Smooth muscle cell (in vitro differentiated cells): ENCODE data around the gene ABHD16A. TPM values are rescaled to one million over a fixed set of nuclear protein-coding genes. Genes with fewer than 3 reads are reported as not detected.

Experiments used
- DNase-seq: peaks from one replicate; lab custom pipeline; 2025; ENCODE audit not compliant: unreplicated experiment; lab: John Stamatoyannopoulos, UW
- H2AFZ ChIP-seq: fragments of 200-600 bp; sonication (generic); 2 replicates; pipeline ENCODE4 v1.6.0; 2016; ENCODE audit warnings: antibody characterized with exemption, low read depth, mild to moderate bottlenecking
- H3F3A ChIP-seq: fragments of 200-600 bp; sonication (generic); 2 replicates; pipeline ENCODE4 v1.6.0; 2017; ENCODE audit warnings: antibody characterized with exemption, low read depth
- H3K27ac ChIP-seq: fragments of 200-600 bp; sonication (generic); 2 replicates; pipeline ENCODE4 v1.5.1; 2016; ENCODE audit warnings: low read depth, mild to moderate bottlenecking
- H3K27me3 ChIP-seq: fragments of 200-600 bp; sonication (generic); 2 replicates; pipeline ENCODE4 v1.6.1; 2016; ENCODE audit warnings: low read depth, mild to moderate bottlenecking
- H3K36me3 ChIP-seq: fragments of 200-600 bp; sonication (generic); 2 replicates; pipeline ENCODE4 v1.5.1; 2016; ENCODE audit warnings: low read depth
- H3K4me1 ChIP-seq: fragments of 200-600 bp; sonication (generic); 2 replicates; pipeline ENCODE4 v1.5.1; 2016; ENCODE audit warnings: low read depth
- H3K4me2 ChIP-seq: fragments of 200-600 bp; sonication (generic); 2 replicates; pipeline ENCODE4 v1.6.0; 2016; ENCODE audit warnings: mild to moderate bottlenecking
- H3K4me3 ChIP-seq: fragments of 200-600 bp; sonication (generic); 2 replicates; pipeline ENCODE4 v1.5.1; 2016; ENCODE audit warnings: mild to moderate bottlenecking
- H3K79me2 ChIP-seq: fragments of 200-600 bp; sonication (generic); 2 replicates; pipeline ENCODE4 v1.6.0; 2016; ENCODE audit warnings: low read depth, mild to moderate bottlenecking
- H3K9ac ChIP-seq: fragments of 200-600 bp; sonication (generic); 2 replicates; pipeline ENCODE4 v1.6.0; 2016; ENCODE audit warnings: low read depth
- H3K9me3 ChIP-seq: fragments of 200-600 bp; sonication (generic); replicated peaks from 2 replicates; pipeline ENCODE4 v1.5.1; 2016; ENCODE audit warnings: low read depth
- H4K20me1 ChIP-seq: fragments of 200-600 bp; sonication (generic); 2 replicates; pipeline ENCODE4 v1.6.0; 2016; ENCODE audit warnings: low read depth
- WGBS: methylation state at CpG from one replicate; pipeline ENCODE4 v1.1.7; 2016; ENCODE audit warnings: low lambda C conversion rate; 5-methylcytosine and 5-hydroxymethylcytosine counted together
- polyA plus RNA-seq: library from polyadenylated mRNA; unstranded; fragments of >200 nt; fragmentation: Nextera tagmentation; extraction: Ambion mirVana; gene quantifications from 2 replicates; pipeline ENCODE4 v1.2.1, GENCODE V29; 2016
- total RNA-seq: library from RNA; depleted of rRNA; stranded (reverse); fragments of >200 nt; gene quantifications from 2 replicates; pipeline ENCODE4 v1.2.3, GENCODE V29; 2014
- TF ChIP-seq, protein P1 (sequence below): fragments of 200-600 bp; sonication (generic); IDR thresholded peaks from 2 replicates; pipeline ENCODE4 v1.5.1; 2017; ENCODE audit warnings: borderline replicate concordance, mild to moderate bottlenecking, antibody characterized with exemption; ENCODE audit not compliant: insufficient read depth, poor library complexity, severe bottlenecking

ABHD16A gene
- total and polyA plus RNA-seq, 2 experiments from 2014 or later: 24.9 to 39.9 TPM

DNA sequence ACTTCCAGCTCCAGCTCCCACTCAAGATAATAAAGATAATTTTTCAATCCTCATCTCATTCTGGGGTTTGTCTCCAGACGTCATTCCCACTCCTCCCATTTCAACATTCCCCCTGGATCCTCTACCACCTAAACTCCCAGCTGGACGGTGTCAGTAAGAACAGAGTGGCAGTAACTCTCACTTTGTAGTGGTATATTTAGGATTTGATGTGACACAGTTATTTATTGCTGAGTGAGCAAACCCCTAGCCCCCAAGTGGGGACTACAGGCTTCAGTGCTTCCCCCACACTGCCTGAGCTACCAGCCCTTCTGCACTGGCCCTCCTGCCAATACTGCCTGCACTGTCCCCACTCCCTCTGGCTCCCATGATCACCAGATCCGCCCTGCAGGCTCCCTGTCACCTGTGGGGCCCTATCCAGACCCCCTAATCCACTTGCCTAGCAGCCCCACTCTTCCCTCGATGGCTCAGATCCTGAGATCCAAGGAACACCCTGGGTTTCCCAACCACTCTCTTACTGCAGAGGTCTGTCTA is 44.9 kb downstream of the ABHD16A start:
- Histone ChIP-seq H3K27me3 (no peaks in the 10 kb centered on the region), H3K36me3 (no peaks in the 10 kb centered on the region), H3F3A (peaks cover 12% of the 10 kb centered on the region), H3K9ac (no peak overlapping the region), H2AFZ (no peak overlapping the region), H3K4me2 (peak overlapping the region; percentile 92), H4K20me1 (peaks cover 15% of the 10 kb centered on the region), H3K27ac (no peak overlapping the region), H3K79me2 (peaks cover 58% of the 10 kb centered on the region), H3K4me3 (no peak overlapping the region), H3K9me3 (no peaks in the 10 kb centered on the region), H3K4me1 (peaks cover 21% of the 10 kb centered on the region)
- 86% methylated on average over 4 of the region's 4 CpGs for WGBS
- DNase-seq: no peak
- TF ChIP-seq, protein P1, sequence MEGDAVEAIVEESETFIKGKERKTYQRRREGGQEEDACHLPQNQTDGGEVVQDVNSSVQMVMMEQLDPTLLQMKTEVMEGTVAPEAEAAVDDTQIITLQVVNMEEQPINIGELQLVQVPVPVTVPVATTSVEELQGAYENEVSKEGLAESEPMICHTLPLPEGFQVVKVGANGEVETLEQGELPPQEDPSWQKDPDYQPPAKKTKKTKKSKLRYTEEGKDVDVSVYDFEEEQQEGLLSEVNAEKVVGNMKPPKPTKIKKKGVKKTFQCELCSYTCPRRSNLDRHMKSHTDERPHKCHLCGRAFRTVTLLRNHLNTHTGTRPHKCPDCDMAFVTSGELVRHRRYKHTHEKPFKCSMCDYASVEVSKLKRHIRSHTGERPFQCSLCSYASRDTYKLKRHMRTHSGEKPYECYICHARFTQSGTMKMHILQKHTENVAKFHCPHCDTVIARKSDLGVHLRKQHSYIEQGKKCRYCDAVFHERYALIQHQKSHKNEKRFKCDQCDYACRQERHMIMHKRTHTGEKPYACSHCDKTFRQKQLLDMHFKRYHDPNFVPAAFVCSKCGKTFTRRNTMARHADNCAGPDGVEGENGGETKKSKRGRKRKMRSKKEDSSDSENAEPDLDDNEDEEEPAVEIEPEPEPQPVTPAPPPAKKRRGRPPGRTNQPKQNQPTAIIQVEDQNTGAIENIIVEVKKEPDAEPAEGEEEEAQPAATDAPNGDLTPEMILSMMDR: no peak

DNA sequence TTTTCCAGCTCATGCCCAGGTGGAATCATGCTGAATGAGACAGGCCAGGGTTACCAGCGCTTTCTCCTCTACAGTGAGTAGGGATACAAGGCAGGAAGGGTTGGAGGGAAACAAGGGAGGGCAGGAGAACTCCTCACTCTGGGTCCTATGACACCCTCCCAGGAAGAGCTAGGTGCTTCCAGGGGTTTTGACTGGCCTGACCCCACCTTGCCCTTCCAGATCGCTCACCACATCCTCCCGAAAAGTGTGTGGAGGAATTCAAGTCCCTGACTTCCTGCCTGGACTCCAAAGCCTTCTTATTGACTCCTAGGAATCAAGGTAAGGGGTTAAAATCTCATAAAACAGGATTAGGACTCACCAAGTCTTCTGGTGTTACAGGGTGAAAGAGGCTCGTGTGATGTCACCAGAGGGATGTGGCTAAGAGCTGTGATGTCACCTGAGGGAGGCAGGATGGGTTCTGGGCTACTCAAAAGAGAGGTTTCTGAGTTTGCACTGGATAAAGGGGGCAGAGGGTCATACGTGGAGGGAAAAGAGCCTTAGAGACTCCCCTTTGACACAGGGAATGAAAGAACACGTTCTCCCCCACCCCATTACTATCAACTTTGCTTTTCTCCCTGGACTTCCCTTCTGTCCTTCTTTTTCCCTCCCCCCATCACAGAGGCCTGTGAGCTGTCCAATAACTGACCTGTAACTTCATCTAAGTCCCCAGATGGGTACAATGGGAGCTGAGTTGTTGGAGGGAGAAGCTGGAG is 45.5 kb downstream of the ABHD16A start:
- Histone ChIP-seq H3K79me2 (peaks cover 54% of the 10 kb centered on the region), H3K4me2 (no peak overlapping the region), H4K20me1 (peaks cover 15% of the 10 kb centered on the region), H3F3A (peaks cover 18% of the 10 kb centered on the region), H3K9me3 (no peaks in the 10 kb centered on the region), H3K36me3 (no peaks in the 10 kb centered on the region), H3K9ac (no peak overlapping the region), H3K27ac (no peak overlapping the region), H3K27me3 (no peaks in the 10 kb centered on the region), H3K4me1 (peaks cover 21% of the 10 kb centered on the region), H2AFZ (no peak overlapping the region), H3K4me3 (no peak overlapping the region)
- WGBS: 93% methylated on average over 6 of the region's 6 CpGs
- DNase-seq: no peak
- TF ChIP-seq, protein P1: no peak

DNA sequence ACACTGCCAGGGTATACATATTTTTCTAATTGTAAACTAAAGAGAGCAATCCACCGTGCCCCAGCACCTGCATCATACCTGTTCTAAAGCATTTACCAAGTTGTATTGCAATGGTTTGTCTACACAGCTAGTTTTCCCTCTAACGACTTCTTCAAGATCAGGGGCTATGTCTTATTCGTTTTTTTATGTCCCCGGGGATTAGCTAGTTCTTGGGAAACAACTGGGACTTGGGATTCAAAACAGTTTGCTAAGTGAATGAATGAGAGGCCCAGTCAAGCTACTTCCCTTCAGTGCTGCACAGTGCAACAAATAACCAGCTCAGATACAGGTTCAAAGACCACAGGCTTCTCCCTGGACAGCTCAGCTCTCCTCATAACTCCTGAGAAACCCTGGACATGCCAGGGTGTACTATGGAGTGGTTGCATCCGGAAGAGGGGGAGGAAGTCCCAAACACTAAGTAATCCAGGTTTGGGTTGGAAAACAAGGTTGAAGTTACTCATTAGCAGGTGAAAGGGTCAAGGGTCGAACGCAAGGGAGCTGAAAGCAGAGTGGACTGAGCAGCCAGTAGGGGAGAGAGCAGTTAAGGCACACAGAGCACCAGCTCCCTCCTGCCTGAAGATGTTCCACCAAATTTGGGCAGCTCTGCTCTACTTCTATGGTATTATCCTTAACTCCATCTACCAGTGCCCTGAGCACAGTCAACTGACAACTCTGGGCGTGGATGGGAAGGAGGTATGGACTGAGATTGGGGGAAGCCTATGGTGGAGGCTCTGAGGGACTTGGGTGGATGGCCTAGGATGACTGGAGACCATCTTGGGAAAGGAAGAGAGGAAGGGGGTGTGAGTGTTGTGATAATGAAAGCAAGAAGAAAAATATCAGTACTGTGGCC is 47.5 kb downstream of the ABHD16A start, which contains the start of gene APOM:
Gene APOM (plus strand): TSS at position 546 of the 889 bp plus-strand sequence. CDS start 73 bp downstream, at position 619.
- WGBS: 98% methylated on average over 8 of the region's 8 CpGs
- Histone ChIP-seq H3F3A (peaks cover 14% of the 10 kb centered on the region), H3K4me2 (no peak within 1 kb of the TSS), H3K36me3 (no peaks in the 10 kb centered on the region), H3K9me3 (no peaks in the 10 kb centered on the region), H3K27ac (no peak within 1 kb of the TSS), H3K27me3 (no peaks in the 10 kb centered on the region), H4K20me1 (peaks cover 15% of the 10 kb centered on the region), H3K4me1 (peaks cover 24% of the 10 kb centered on the region), H3K4me3 (no peak within 1 kb of the TSS), H3K79me2 (peaks cover 68% of the 10 kb centered on the region), H2AFZ (no peak within 1 kb of the TSS), H3K9ac (no peak within 1 kb of the TSS)
- no peak for DNase-seq
- TF ChIP-seq, protein P1: no peak
